HEK293 (cell line): ENCODE measurements around the gene JPH3.

Experiments
- CTCF ChIA-PET: fragments of 350-600 bp; formaldehyde crosslinking; extraction: SDS; loops from one replicate; lab custom pipeline; 2021; ENCODE audit warnings: antibody characterized with exemption; lab: Yijun Ruan, JAX
- POLR2A ChIA-PET: fragments of 300-600 bp; formaldehyde crosslinking; extraction: SDS; loops from one replicate; lab custom pipeline; 2020; ENCODE audit warnings: antibody characterized with exemption, inconsistent platforms; lab: Yijun Ruan, JAX
- H3K27ac ChIP-seq: fragments of 200-500 bp; sonication (Bioruptor generic); 2 replicates; pipeline ENCODE4 v1.5.1; 2014; ENCODE audit warnings: low read depth, low read length, control low read depth, inconsistent platforms; ENCODE audit errors: extremely low read depth
- H3K36me3 ChIP-seq, 2 experiments: fragments of 200-500 bp in 1 of 2; sonication (Bioruptor generic) in 1 of 2; 1 replicate in 1 of 2; 2 replicates in 1 of 2; pipeline ENCODE4 v1.5.1; 2014 to 2017; ENCODE audit warnings: inconsistent platforms in 2 of 2, low read length in 2 of 2; ENCODE audit not compliant: control insufficient read depth in 2 of 2, insufficient read depth in 1 of 2
- H3K4me1 ChIP-seq: fragments of 200-500 bp; sonication (Bioruptor generic); 2 replicates; pipeline ENCODE4 v1.5.1; 2014; ENCODE audit warnings: mild to moderate bottlenecking, low read length, inconsistent platforms; ENCODE audit not compliant: control insufficient read depth, insufficient read depth
- H3K4me3 ChIP-seq: 2 replicates; pipeline ENCODE4 v1.5.1; 2011; ENCODE audit warnings: low read depth, mild to moderate bottlenecking, control low read depth, low read length, moderate library complexity
- H3K9me3 ChIP-seq: fragments of 200-500 bp; sonication (Bioruptor generic); 2 replicates; pipeline ENCODE4 v1.5.1; 2014; ENCODE audit warnings: low read depth, low read length, inconsistent platforms; ENCODE audit not compliant: control insufficient read depth, insufficient read depth
- FEZF1 ChIP-seq: fragments of 450-650 bp; formaldehyde crosslinking; IDR thresholded peaks from 2 replicates; pipeline ENCODE4 v1.5.1; 2016; ENCODE audit warnings: missing biosample characterization, missing genetic modification characterization
- GLI4 ChIP-seq: fragments of 450-650 bp; formaldehyde crosslinking; IDR thresholded peaks from 2 replicates; pipeline ENCODE4 v1.5.1; 2016; ENCODE audit warnings: missing biosample characterization, missing genetic modification characterization
- HOXA7 ChIP-seq: sonication (generic); formaldehyde crosslinking; IDR thresholded peaks from 2 replicates; pipeline ENCODE4 v1.8.1; 2022; ENCODE audit warnings: missing genetic modification reagents, borderline replicate concordance
- SETDB1 ChIP-seq: IDR thresholded peaks from one replicate; pipeline ENCODE4 v1.6.1; 2017; ENCODE audit warnings: mild to moderate bottlenecking, low read length, moderate library complexity, mixed read lengths; ENCODE audit not compliant: insufficient read length
- TRIM28 ChIP-seq: IDR thresholded peaks from 2 replicates; pipeline ENCODE4 v1.6.1; 2011; ENCODE audit warnings: low read length, control low read depth, borderline replicate concordance
- YY2 ChIP-seq: fragments of 450-650 bp; formaldehyde crosslinking; IDR thresholded peaks from 2 replicates; pipeline ENCODE4 v1.5.1; 2016; ENCODE audit warnings: missing biosample characterization, missing genetic modification characterization
- ZNF19 ChIP-seq: fragments of 450-650 bp; formaldehyde crosslinking; IDR thresholded peaks from 2 replicates; pipeline ENCODE4; 2016; ENCODE audit warnings: missing biosample characterization, missing genetic modification characterization, low read depth
- ZNF248 ChIP-seq: fragments of 450-650 bp; formaldehyde crosslinking; IDR thresholded peaks from 2 replicates; pipeline ENCODE4 v1.5.1; 2017; ENCODE audit warnings: missing biosample characterization, missing genetic modification characterization
- ZNF311 ChIP-seq: fragments of 450-650 bp; formaldehyde crosslinking; IDR thresholded peaks from 2 replicates; pipeline ENCODE4 v1.5.1; 2017; ENCODE audit warnings: missing biosample characterization, missing genetic modification characterization, borderline replicate concordance
- TF ChIP-seq, protein P1 (sequence below): fragments of 450-650 bp; formaldehyde crosslinking; IDR thresholded peaks from 2 replicates; pipeline ENCODE4 v1.5.1; 2017; ENCODE audit warnings: missing biosample characterization, missing genetic modification characterization
- TF ChIP-seq, protein P2 (sequence below): fragments of 450-650 bp; formaldehyde crosslinking; IDR thresholded peaks from 2 replicates; pipeline ENCODE4 v1.5.1; 2016; ENCODE audit warnings: missing biosample characterization, missing genetic modification characterization
- TF ChIP-seq, protein P3 (sequence below): fragments of 450-650 bp; formaldehyde crosslinking; IDR thresholded peaks from 2 replicates; pipeline ENCODE4 v1.5.1; 2016; ENCODE audit warnings: missing biosample characterization, missing genetic modification characterization
- TF ChIP-seq, protein P4 (sequence below): fragments of 450-650 bp; formaldehyde crosslinking; IDR thresholded peaks from 2 replicates; pipeline ENCODE4 v1.5.1; 2016; ENCODE audit warnings: missing biosample characterization, missing genetic modification characterization

The JPH3 gene

DNA sequence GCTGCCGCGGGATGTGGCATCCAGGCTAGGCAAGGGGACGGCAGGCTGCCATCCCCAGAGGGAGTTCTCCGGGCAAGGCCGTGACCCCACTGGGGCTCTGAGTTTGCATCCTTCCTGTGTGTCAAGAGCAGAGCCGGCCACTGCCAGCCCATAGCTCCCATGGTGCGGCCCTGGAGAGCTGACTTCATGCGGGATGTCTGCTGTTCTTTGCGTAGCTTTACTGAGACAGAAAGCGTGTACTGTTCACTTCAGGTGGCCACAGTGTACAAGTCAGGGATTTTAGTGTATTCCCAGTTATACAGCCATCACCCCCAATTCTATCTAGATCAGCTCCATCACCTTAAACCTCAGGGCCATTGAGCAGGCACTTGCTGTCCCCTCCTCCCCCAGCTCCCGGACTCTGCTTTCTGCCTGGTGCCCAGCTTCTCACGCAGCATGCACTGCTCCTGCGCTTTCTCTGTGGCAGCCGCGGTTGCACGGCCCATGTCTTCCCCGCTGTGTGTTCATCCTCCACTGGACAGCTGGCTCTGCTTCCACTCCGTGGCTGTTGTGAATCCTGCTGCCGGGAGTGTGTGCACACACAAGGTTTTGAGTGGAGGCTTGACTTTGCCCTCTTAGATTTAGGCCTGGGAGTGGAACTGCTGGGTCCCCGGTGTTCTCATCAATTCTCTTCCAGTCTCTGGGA, 92.3 kb downstream of the JPH3 start:
- no peak for TF ChIP-seq YY2
- no peak for TF ChIP-seq TRIM28
- TF ChIP-seq, protein P1, sequence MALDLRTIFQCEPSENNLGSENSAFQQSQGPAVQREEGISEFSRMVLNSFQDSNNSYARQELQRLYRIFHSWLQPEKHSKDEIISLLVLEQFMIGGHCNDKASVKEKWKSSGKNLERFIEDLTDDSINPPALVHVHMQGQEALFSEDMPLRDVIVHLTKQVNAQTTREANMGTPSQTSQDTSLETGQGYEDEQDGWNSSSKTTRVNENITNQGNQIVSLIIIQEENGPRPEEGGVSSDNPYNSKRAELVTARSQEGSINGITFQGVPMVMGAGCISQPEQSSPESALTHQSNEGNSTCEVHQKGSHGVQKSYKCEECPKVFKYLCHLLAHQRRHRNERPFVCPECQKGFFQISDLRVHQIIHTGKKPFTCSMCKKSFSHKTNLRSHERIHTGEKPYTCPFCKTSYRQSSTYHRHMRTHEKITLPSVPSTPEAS: no peak
- no peak for TF ChIP-seq GLI4 (tag by site-specific recombination)
- no peak for TF ChIP-seq ZNF248 (tag by site-specific recombination)
- TF ChIP-seq, protein P2, sequence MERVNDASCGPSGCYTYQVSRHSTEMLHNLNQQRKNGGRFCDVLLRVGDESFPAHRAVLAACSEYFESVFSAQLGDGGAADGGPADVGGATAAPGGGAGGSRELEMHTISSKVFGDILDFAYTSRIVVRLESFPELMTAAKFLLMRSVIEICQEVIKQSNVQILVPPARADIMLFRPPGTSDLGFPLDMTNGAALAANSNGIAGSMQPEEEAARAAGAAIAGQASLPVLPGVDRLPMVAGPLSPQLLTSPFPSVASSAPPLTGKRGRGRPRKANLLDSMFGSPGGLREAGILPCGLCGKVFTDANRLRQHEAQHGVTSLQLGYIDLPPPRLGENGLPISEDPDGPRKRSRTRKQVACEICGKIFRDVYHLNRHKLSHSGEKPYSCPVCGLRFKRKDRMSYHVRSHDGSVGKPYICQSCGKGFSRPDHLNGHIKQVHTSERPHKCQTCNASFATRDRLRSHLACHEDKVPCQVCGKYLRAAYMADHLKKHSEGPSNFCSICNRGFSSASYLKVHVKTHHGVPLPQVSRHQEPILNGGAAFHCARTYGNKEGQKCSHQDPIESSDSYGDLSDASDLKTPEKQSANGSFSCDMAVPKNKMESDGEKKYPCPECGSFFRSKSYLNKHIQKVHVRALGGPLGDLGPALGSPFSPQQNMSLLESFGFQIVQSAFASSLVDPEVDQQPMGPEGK: no peak
- TF ChIP-seq, protein P3, sequence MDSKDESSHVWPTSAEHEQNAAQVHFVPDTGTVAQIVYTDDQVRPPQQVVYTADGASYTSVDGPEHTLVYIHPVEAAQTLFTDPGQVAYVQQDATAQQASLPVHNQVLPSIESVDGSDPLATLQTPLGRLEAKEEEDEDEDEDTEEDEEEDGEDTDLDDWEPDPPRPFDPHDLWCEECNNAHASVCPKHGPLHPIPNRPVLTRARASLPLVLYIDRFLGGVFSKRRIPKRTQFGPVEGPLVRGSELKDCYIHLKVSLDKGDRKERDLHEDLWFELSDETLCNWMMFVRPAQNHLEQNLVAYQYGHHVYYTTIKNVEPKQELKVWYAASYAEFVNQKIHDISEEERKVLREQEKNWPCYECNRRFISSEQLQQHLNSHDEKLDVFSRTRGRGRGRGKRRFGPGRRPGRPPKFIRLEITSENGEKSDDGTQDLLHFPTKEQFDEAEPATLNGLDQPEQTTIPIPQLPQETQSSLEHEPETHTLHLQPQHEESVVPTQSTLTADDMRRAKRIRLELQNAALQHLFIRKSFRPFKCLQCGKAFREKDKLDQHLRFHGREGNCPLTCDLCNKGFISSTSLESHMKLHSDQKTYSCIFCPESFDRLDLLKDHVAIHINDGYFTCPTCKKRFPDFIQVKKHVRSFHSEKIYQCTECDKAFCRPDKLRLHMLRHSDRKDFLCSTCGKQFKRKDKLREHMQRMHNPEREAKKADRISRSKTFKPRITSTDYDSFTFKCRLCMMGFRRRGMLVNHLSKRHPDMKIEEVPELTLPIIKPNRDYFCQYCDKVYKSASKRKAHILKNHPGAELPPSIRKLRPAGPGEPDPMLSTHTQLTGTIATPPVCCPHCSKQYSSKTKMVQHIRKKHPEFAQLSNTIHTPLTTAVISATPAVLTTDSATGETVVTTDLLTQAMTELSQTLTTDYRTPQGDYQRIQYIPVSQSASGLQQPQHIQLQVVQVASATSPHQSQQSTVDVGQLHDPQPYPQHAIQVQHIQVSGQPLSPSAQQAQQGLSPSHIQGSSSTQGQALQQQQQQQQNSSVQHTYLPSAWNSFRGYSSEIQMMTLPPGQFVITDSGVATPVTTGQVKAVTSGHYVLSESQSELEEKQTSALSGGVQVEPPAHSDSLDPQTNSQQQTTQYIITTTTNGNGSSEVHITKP (tag by site-specific recombination): no peak
- no peak for TF ChIP-seq ZNF19 (tag by site-specific recombination)
- TF ChIP-seq, protein P4, sequence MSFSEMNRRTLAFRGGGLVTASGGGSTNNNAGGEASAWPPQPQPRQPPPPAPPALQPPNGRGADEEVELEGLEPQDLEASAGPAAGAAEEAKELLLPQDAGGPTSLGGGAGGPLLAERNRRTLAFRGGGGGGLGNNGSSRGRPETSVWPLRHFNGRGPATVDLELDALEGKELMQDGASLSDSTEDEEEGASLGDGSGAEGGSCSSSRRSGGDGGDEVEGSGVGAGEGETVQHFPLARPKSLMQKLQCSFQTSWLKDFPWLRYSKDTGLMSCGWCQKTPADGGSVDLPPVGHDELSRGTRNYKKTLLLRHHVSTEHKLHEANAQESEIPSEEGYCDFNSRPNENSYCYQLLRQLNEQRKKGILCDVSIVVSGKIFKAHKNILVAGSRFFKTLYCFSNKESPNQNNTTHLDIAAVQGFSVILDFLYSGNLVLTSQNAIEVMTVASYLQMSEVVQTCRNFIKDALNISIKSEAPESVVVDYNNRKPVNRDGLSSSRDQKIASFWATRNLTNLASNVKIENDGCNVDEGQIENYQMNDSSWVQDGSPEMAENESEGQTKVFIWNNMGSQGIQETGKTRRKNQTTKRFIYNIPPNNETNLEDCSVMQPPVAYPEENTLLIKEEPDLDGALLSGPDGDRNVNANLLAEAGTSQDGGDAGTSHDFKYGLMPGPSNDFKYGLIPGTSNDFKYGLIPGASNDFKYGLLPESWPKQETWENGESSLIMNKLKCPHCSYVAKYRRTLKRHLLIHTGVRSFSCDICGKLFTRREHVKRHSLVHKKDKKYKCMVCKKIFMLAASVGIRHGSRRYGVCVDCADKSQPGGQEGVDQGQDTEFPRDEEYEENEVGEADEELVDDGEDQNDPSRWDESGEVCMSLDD (tag by site-specific recombination): no peak
- TF ChIP-seq ZNF311: no peak
- TF ChIP-seq HOXA7: no peak
- TF ChIP-seq, all 188 proteins: peak for 0
- ChIA-PET CTCF (interaction anchor here (0.6 to 1.6 kb wide), 4 partner anchors 8 to 177 kb away, joined by 3 to 4 read pairs (median 4); no protein-coding TSS in a partner anchor), POLR2A (no interaction called here)
- no peak overlapping the region for H3K27ac ChIP-seq
- no peaks in the 10 kb centered on the region for H3K9me3 ChIP-seq
- no peaks in the 10 kb centered on the region for H3K4me1 ChIP-seq
- H3K4me3 ChIP-seq: no peak overlapping the region
- peaks cover 0 to 55% of the 10 kb centered on the region in 2 experiments; a peak in 1 of 3 replicates for H3K36me3 ChIP-seq

DNA sequence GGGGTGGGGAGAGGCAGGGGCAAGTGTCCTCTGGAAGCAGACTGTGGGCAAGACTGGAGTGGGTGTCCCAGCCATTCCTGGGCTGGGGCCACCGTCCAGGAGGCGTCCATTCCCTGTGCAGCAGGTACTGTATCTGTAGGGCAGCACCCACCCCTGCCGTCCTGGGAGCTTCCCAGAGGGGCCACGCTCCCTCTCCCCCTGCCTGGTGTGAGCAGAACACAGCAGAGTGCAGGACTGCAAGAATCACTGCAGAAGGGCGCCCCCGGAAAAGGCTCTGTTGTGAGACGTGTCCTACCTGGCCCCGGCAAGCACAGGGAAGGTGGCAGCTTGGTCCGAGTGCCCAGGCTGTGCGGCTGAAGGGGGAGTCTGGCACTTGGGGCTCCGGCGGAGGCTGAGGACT, 93.2 kb downstream of the JPH3 start:
- POLR2A ChIA-PET: no interaction called here
- Histone ChIP-seq H3K4me3 (no peak overlapping the region), H3K36me3 (peaks cover 0 to 60% of the 10 kb centered on the region in 2 experiments; a peak in 1 of 3 replicates), H3K9me3 (no peaks in the 10 kb centered on the region), H3K27ac (no peak overlapping the region), H3K4me1 (no peaks in the 10 kb centered on the region)
- TF ChIP-seq, protein P2: no peak
- TF ChIP-seq FEZF1 (tag by site-specific recombination): no peak
- TF ChIP-seq SETDB1: no peak
- CTCF ChIA-PET: interaction anchor here (0.6 to 0.7 kb wide), 2 partner anchors 84 to 620 kb away, joined by 3 read pairs; no protein-coding TSS in a partner anchor
